ENCODE data around the gene MESP2.

MESP2 gene

GRCh38 chr15:89790206-89790605 is 14.1 kb downstream of the MESP2 start:
- no peak for TF ChIP-seq CTCF (IDR thresholded peaks at IDR 0.05; ENCODE audit: extremely low read depth, insufficient read depth, missing control alignments)
- in situ Hi-C loops (cut with MboI; ENCODE audit: low pct_unique_long_range_greater_than_20kb, low sequenced_read_pairs, unreplicated experiment) = no loop called here
- no peak for DNase-seq (ENCODE audit: low spot score)

GRCh38 chr15:89790661-89791060 is 14.5 kb downstream of the MESP2 start:
- no peak for DNase-seq (ENCODE audit: low spot score)
- TF ChIP-seq CTCF (IDR thresholded peaks at IDR 0.05; ENCODE audit: extremely low read depth, insufficient read depth, missing control alignments) = no peak
- in situ Hi-C loops (cut with MboI; ENCODE audit: low pct_unique_long_range_greater_than_20kb, low sequenced_read_pairs, unreplicated experiment) = no loop called here

- in situ Hi-C loops (cut with MboI; ENCODE audit: low pct_unique_long_range_greater_than_20kb, low sequenced_read_pairs, unreplicated experiment) = no loop called here
- no peak for TF ChIP-seq CTCF (IDR thresholded peaks at IDR 0.05; ENCODE audit: extremely low read depth, insufficient read depth, missing control alignments)
- no peak for DNase-seq (ENCODE audit: low spot score)
Observed at GRCh38 chr15:89792106-89792805, 16.1 kb downstream of the MESP2 start.

- TF ChIP-seq CTCF (IDR thresholded peaks at IDR 0.05; ENCODE audit: extremely low read depth, insufficient read depth, missing control alignments) = no peak
- in situ Hi-C loops (cut with MboI; ENCODE audit: low pct_unique_long_range_greater_than_20kb, low sequenced_read_pairs, unreplicated experiment) = no loop called here
- DNase-seq (ENCODE audit: low spot score) = no peak
Observed at GRCh38 chr15:89794627-89795241, 18.6 kb downstream of the MESP2 start.

- TF ChIP-seq CTCF (IDR thresholded peaks at IDR 0.05; ENCODE audit: extremely low read depth, insufficient read depth, missing control alignments) = no peak
- in situ Hi-C loops (cut with MboI; ENCODE audit: low pct_unique_long_range_greater_than_20kb, low sequenced_read_pairs, unreplicated experiment) = no loop called here
Observed at GRCh38 chr15:89795996-89796395, 19.9 kb downstream of the MESP2 start.

GRCh38 chr15:89797678-89798201 is 21.6 kb downstream of the MESP2 start:
- in situ Hi-C loops (cut with MboI; ENCODE audit: low pct_unique_long_range_greater_than_20kb, low sequenced_read_pairs, unreplicated experiment) = no loop called here
- no peak for TF ChIP-seq CTCF (IDR thresholded peaks at IDR 0.05; ENCODE audit: extremely low read depth, insufficient read depth, missing control alignments)
- DNase-seq (ENCODE audit: low spot score) = no peak

More at GRCh38 chr15:89795996-89796395, 19.9 kb downstream of the MESP2 start:
- DNase-seq (ENCODE audit: low spot score) = no peak
